ENCODE results near the gene PCDH10.
A peak's percentile ranks its signal among the peaks of the same experiment; 100 is the strongest.

Gene PCDH10

DNA sequence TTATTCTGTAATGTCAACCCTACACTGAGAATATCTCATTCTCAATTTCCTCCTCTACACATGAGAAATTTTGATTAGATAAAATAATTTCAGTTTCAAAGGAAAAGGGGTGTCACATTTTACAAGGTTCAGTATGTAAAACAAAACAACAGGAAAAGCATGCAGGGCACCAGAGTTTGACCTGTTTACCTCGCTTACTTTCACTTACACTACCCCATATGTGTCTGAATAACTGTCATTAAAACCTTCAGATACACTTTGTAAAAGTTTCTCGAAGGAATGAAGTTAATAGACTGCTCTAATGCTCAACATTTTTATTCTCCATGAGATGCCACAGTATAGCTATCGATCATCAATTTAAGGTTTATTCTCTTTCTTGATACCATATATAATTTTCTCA lies 12.3 kb upstream of the PCDH10 start:
- no peaks in the 10 kb centered on the region for H3K79me2 ChIP-seq (ENCODE audit: insufficient read depth, low read length)
- TF ChIP-seq EZH2phosphoT487 (conservative IDR thresholded peaks at IDR 0.05; ENCODE audit: low read length) = no peak
- TF ChIP-seq, protein P1, sequence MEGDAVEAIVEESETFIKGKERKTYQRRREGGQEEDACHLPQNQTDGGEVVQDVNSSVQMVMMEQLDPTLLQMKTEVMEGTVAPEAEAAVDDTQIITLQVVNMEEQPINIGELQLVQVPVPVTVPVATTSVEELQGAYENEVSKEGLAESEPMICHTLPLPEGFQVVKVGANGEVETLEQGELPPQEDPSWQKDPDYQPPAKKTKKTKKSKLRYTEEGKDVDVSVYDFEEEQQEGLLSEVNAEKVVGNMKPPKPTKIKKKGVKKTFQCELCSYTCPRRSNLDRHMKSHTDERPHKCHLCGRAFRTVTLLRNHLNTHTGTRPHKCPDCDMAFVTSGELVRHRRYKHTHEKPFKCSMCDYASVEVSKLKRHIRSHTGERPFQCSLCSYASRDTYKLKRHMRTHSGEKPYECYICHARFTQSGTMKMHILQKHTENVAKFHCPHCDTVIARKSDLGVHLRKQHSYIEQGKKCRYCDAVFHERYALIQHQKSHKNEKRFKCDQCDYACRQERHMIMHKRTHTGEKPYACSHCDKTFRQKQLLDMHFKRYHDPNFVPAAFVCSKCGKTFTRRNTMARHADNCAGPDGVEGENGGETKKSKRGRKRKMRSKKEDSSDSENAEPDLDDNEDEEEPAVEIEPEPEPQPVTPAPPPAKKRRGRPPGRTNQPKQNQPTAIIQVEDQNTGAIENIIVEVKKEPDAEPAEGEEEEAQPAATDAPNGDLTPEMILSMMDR (IDR thresholded peaks at IDR 0.05; ENCODE audit: insufficient read depth, low read length, poor library complexity, severe bottlenecking) = no peak
- H3K9ac ChIP-seq (ENCODE audit: low read length) = no peak overlapping the region
- peak overlapping the region; percentile 48 for H3K4me2 ChIP-seq (ENCODE audit: low read depth, low read length, poor library complexity, severe bottlenecking)
- no peaks in the 10 kb centered on the region for H4K20me1 ChIP-seq (ENCODE audit: low read depth, low read length)
- no peaks in the 10 kb centered on the region for H3K36me3 ChIP-seq (ENCODE audit: low read length)
- no peaks in the 10 kb centered on the region for H3K9me3 ChIP-seq (ENCODE audit: insufficient read depth, low read length)
- no peak overlapping the region for H3K27ac ChIP-seq (ENCODE audit: low read depth, low read length)
- no peaks in the 10 kb centered on the region for H3F3A ChIP-seq (ENCODE audit: insufficient read depth)
- H3K4me3 ChIP-seq (ENCODE audit: insufficient read depth, low read length, poor library complexity, severe bottlenecking) = no peak overlapping the region
- peak overlapping the region; percentile 48 for H2AFZ ChIP-seq (ENCODE audit: low read depth, low read length, severe bottlenecking)
- no peaks in the 10 kb centered on the region for H3K9me2 ChIP-seq (replicated peaks; ENCODE audit: insufficient read depth, low read length)
- no peaks in the 10 kb centered on the region for H3K27me3 ChIP-seq (ENCODE audit: low read length)

DNA sequence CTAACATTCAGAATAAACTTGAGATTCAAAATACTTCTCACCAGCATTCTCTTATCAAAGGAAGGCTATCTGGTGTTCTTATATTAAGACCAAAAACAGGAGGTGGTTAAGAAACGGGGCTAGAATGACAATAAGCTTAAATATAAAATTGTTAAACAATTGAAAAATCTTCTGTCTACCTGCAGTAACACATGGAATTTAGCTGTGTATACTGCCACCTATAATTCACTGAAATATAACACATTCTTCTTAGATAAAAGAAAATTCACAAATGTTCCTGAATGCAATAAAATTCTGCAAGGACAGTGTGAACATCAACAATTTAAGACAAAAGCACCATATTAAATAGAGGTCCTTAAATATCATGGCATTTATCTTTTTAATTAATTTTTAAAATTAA lies 11.5 kb upstream of the PCDH10 start:
- Histone ChIP-seq H2AFZ (ENCODE audit: low read depth, low read length, severe bottlenecking) (peak overlapping the region; percentile 48), H3K4me3 (ENCODE audit: insufficient read depth, low read length, poor library complexity, severe bottlenecking) (no peak overlapping the region)

DNA sequence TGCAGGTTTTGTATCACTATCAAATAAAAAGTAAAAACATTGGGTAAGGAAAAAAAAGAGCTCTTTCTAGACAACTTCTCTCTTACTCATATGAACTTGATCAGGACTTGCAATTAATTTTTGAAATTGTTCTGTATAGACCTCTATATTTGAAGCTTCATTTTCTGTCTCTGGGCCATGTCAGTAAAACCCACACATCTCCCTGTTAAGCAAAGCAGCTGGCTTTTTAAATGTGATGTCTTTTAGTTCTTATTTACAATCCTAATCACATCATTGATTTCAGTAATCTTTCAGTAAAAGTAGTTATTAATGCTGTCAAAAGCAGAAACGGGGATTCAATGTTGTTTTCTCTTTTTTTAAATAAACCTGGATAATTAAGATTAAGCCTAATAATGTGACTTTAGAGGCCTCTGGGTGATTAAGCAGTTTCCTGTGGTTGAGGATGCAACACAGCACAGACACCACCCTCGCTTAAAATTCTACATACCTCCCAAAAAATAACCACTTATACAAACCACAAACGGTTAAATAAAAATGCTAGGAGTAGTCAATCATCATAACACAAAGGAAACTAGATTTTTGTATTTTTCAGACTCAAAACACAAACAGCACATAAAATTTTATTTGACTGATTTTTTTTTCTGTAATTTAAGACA lies 5.2 kb upstream of the PCDH10 start:
- Histone ChIP-seq H3K4me3 (ENCODE audit: insufficient read depth, low read length, poor library complexity, severe bottlenecking) (no peak overlapping the region), H3K27me3 (ENCODE audit: low read length) (no peaks in the 10 kb centered on the region), H3K9ac (ENCODE audit: low read length) (no peak overlapping the region), H3K9me2 (replicated peaks; ENCODE audit: insufficient read depth, low read length) (no peaks in the 10 kb centered on the region), H2AFZ (ENCODE audit: low read depth, low read length, severe bottlenecking) (peak overlapping the region; percentile 74), H3K9me3 (ENCODE audit: insufficient read depth, low read length) (no peaks in the 10 kb centered on the region), H3F3A (ENCODE audit: insufficient read depth) (no peaks in the 10 kb centered on the region), H3K79me2 (ENCODE audit: insufficient read depth, low read length) (no peaks in the 10 kb centered on the region), H3K27ac (ENCODE audit: low read depth, low read length) (0 out of 2 replicates have a peak overlapping the region, but pooled peaks have one; percentile 31), H3K36me3 (ENCODE audit: low read length) (no peaks in the 10 kb centered on the region), H3K4me2 (ENCODE audit: low read depth, low read length, poor library complexity, severe bottlenecking) (peak overlapping the region; percentile 43), H4K20me1 (ENCODE audit: low read depth, low read length) (no peaks in the 10 kb centered on the region)
- TF ChIP-seq, protein P1 (IDR thresholded peaks at IDR 0.05; ENCODE audit: insufficient read depth, low read length, poor library complexity, severe bottlenecking) = no peak
- TF ChIP-seq EZH2phosphoT487 (conservative IDR thresholded peaks at IDR 0.05; ENCODE audit: low read length) = no peak

More for the DNA sequence above, 11.5 kb upstream of the PCDH10 start:
- no peaks in the 10 kb centered on the region for H3K9me3 ChIP-seq (ENCODE audit: insufficient read depth, low read length)
- H3F3A ChIP-seq (ENCODE audit: insufficient read depth) = no peaks in the 10 kb centered on the region
- no peak overlapping the region for H3K27ac ChIP-seq (ENCODE audit: low read depth, low read length)
- H3K27me3 ChIP-seq (ENCODE audit: low read length) = no peaks in the 10 kb centered on the region
- no peaks in the 10 kb centered on the region for H4K20me1 ChIP-seq (ENCODE audit: low read depth, low read length)
- H3K79me2 ChIP-seq (ENCODE audit: insufficient read depth, low read length) = no peaks in the 10 kb centered on the region
- no peaks in the 10 kb centered on the region for H3K9me2 ChIP-seq (replicated peaks; ENCODE audit: insufficient read depth, low read length)
- H3K36me3 ChIP-seq (ENCODE audit: low read length) = no peaks in the 10 kb centered on the region
- no peak for TF ChIP-seq EZH2phosphoT487 (conservative IDR thresholded peaks at IDR 0.05; ENCODE audit: low read length)
- TF ChIP-seq, protein P1 (IDR thresholded peaks at IDR 0.05; ENCODE audit: insufficient read depth, low read length, poor library complexity, severe bottlenecking) = no peak
- no peak overlapping the region for H3K9ac ChIP-seq (ENCODE audit: low read length)
- peak overlapping the region; percentile 48 for H3K4me2 ChIP-seq (ENCODE audit: low read depth, low read length, poor library complexity, severe bottlenecking)

Data from SU-DHL-6 (cell line).